Activated CD4-positive, alpha-beta T cell treated with anti-CD3 and anti-CD28 coated beads, Interleukin-2, amount 50 U/mL, for 48 hours (primary cell): ENCODE results near the gene GARNL3.

ENCODE experiments used
- DNase-seq, 2 experiments: peaks; one replicate each; pipeline ENCODE4 v3.0.0-alpha.2; 2020

Gene GARNL3

GRCh38 chr9:127233989-127234388 is 30.6 kb upstream of the GARNL3 start:
- no peak for DNase-seq

GRCh38 chr9:127237801-127238200 is 26.8 kb upstream of the GARNL3 start:
- DNase-seq, result no peak

GRCh38 chr9:127241354-127241753 is 23.2 kb upstream of the GARNL3 start:
- DNase-seq, result no peak

- peak; percentile 94 to 96 for DNase-seq
These were observed 19.7 kb upstream of the GARNL3 start for GRCh38 chr9:127244609-127245601.

- no peak for DNase-seq
These were observed 18.9 kb upstream of the GARNL3 start for GRCh38 chr9:127245637-127246164.

- DNase-seq, result no peak
These were observed 16.3 kb upstream of the GARNL3 start for GRCh38 chr9:127248241-127248640.

GRCh38 chr9:127249877-127250276 is 14.7 kb upstream of the GARNL3 start:
- no peak for DNase-seq

GRCh38 chr9:127250896-127251391 is 13.6 kb upstream of the GARNL3 start:
- no peak for DNase-seq

GRCh38 chr9:127252410-127253318 is 11.9 kb upstream of the GARNL3 start:
- DNase-seq, result no peak

GRCh38 chr9:127253446-127253845 is 11.1 kb upstream of the GARNL3 start:
- no peak for DNase-seq

- no peak for DNase-seq
These were observed 8.9 kb upstream of the GARNL3 start for GRCh38 chr9:127255692-127256091.

- DNase-seq, result no peak
These were observed 8.2 kb upstream of the GARNL3 start for GRCh38 chr9:127256324-127256723.

- no peak for DNase-seq
These were observed 5.7 kb upstream of the GARNL3 start for GRCh38 chr9:127258606-127259471.

GRCh38 chr9:127262602-127263001 is 2.0 kb upstream of the GARNL3 start:
- DNase-seq, result no peak

GRCh38 chr9:127263237-127263636 is 1.3 kb upstream of the GARNL3 start:
- no peak for DNase-seq

- DNase-seq, result no peak
These were observed 910 bp upstream of the GARNL3 start for GRCh38 chr9:127263664-127264063.

GRCh38 chr9:127267793-127268525 is 3.4 kb downstream of the GARNL3 start:
- DNase-seq, result no peak

GRCh38 chr9:127269449-127269848 is 4.9 kb downstream of the GARNL3 start:
- DNase-seq, result no peak

GRCh38 chr9:127273326-127273725 is 8.8 kb downstream of the GARNL3 start:
- no peak for DNase-seq

- DNase-seq, result no peak
These were observed 12.5 kb downstream of the GARNL3 start for GRCh38 chr9:127277099-127277498.

- no peak for DNase-seq
These were observed 13.2 kb downstream of the GARNL3 start for GRCh38 chr9:127277770-127278169.
